Activated CD4-positive, alpha-beta T cell treated with anti-CD3 and anti-CD28 coated beads for 4 hours (primary cell): ENCODE results near the gene RNF111.
A peak's percentile ranks its signal among the peaks of the same experiment; 100 is the strongest.
"Not testable (repeated sequence)": the region's sequence is repeated elsewhere in the genome, so short reads cannot be mapped to it uniquely, and the experiment has no call there.

Source experiments
- DNase-seq, 2 donors: peaks; one replicate each; pipeline ENCODE4 v3.0.0-alpha.2; 2020

The RNF111 gene

GRCh38 chr15:58987491-58988005 lies at the start of gene RNF111:
RNF111 (plus strand) TSS chr15:58987663; CDS start chr15:59030823, 43,160 bp downstream.
- DNase-seq = peak; percentile 87 to 89

- DNase-seq = no peak
Observed at GRCh38 chr15:58947179-58947578, 40.3 kb upstream of the RNF111 start.

- DNase-seq = no peak
Observed at GRCh38 chr15:58951388-58952007, 36.0 kb upstream of the RNF111 start.

GRCh38 chr15:58952751-58953150 lies 34.7 kb upstream of the RNF111 start:
- no peak for DNase-seq

GRCh38 chr15:58957101-58957973 lies 30.1 kb upstream of the RNF111 start:
- peak; percentile 59 to 75 for DNase-seq

- no peak for DNase-seq
Observed at GRCh38 chr15:58958811-58959210, 28.7 kb upstream of the RNF111 start.

GRCh38 chr15:58962136-58962535 lies 25.3 kb upstream of the RNF111 start:
- DNase-seq = no peak

- no peak for DNase-seq
Observed at GRCh38 chr15:58962662-58963565, 24.5 kb upstream of the RNF111 start.

GRCh38 chr15:58966698-58967097 lies 20.8 kb upstream of the RNF111 start:
- DNase-seq = no peak

GRCh38 chr15:58967479-58967878 lies 20.0 kb upstream of the RNF111 start:
- DNase-seq = no peak

GRCh38 chr15:58977887-58978286 lies 9.6 kb upstream of the RNF111 start:
- DNase-seq = no peak

GRCh38 chr15:58980351-58980939 lies 7.0 kb upstream of the RNF111 start:
- no peak for DNase-seq

GRCh38 chr15:58981808-58982475 lies 5.5 kb upstream of the RNF111 start:
- no peak for DNase-seq

GRCh38 chr15:58983261-58983660 lies 4.2 kb upstream of the RNF111 start:
- no peak for DNase-seq

- no peak for DNase-seq
Observed at GRCh38 chr15:58985443-58985842, 2.0 kb upstream of the RNF111 start.

GRCh38 chr15:58987036-58987435 lies 427 bp upstream of the RNF111 start:
- DNase-seq = no peak

- peak; percentile 48 to 56 for DNase-seq
Observed at GRCh38 chr15:58988006-58988785, 733 bp downstream of the RNF111 start.

GRCh38 chr15:58992181-58992580 lies 4.7 kb downstream of the RNF111 start:
- DNase-seq = no peak

GRCh38 chr15:58994906-58995453 lies 7.5 kb downstream of the RNF111 start:
- DNase-seq = no peak

GRCh38 chr15:58999694-59000093 lies 12.2 kb downstream of the RNF111 start:
- no peak for DNase-seq

GRCh38 chr15:59000251-59000650 lies 12.8 kb downstream of the RNF111 start:
- not testable (repeated sequence) for DNase-seq
